Epithelial cell of esophagus (primary cell): ENCODE measurements around the gene OCA2.

Experiments used
- DNase-seq: peaks from one replicate; pipeline ENCODE4 v3.0.0; 2010; ENCODE audit warnings: low read depth
- H3K4me3 ChIP-seq: 2 replicates; pipeline ENCODE4 v1.5.1; 2011; ENCODE audit warnings: mild to moderate bottlenecking, low read length, control low read depth
- TF ChIP-seq, protein P1 (sequence below): IDR thresholded peaks from 2 replicates; pipeline ENCODE4 v1.5.1; 2011; ENCODE audit warnings: low read depth, mild to moderate bottlenecking, low read length, control low read depth, inconsistent platforms; ENCODE audit not compliant: insufficient read depth; ENCODE audit errors: missing control alignments

OCA2 gene

DNA sequence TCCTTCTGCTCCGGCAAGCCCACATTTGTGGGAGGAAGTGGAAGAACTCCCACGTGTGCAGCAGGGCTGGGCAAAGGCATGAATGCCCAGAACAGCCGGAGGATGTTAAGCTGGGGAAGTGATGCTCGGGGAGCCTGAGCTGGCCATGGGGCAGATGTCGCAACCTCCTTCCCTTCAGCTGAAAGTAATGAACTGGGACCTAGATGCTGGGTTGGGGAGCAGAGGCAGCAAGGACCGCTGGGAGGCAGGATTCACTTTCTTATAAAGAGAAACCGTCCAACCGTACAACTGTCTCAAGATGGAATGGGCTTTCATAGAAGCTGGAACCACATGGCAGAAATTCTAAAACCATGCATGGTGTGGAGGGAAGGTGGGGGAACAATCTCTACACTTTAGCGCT, 290.9 kb downstream of the OCA2 start:
- H3K4me3 ChIP-seq: no peak overlapping the region
- TF ChIP-seq, protein P1, sequence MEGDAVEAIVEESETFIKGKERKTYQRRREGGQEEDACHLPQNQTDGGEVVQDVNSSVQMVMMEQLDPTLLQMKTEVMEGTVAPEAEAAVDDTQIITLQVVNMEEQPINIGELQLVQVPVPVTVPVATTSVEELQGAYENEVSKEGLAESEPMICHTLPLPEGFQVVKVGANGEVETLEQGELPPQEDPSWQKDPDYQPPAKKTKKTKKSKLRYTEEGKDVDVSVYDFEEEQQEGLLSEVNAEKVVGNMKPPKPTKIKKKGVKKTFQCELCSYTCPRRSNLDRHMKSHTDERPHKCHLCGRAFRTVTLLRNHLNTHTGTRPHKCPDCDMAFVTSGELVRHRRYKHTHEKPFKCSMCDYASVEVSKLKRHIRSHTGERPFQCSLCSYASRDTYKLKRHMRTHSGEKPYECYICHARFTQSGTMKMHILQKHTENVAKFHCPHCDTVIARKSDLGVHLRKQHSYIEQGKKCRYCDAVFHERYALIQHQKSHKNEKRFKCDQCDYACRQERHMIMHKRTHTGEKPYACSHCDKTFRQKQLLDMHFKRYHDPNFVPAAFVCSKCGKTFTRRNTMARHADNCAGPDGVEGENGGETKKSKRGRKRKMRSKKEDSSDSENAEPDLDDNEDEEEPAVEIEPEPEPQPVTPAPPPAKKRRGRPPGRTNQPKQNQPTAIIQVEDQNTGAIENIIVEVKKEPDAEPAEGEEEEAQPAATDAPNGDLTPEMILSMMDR: no peak
- DNase-seq: no peak

DNA sequence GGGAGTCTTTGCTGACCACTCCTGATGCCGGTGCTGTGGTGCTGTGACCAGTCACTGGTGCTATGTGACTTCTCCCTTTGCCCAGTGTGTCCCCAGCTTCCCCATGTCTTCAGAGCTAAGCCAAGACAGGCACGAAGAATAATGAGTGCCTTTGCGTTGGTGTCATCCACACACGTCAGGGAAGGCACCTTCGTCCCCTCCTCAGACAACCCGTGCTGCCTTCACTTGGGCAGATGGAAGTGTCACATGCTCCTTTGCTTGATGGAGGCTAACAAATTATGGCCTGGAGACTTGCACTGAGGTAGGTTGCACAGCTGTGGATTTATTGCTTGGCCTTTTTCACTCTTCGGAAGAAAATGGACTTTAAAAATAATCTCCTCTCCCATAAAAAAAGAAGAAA, 291.8 kb downstream of the OCA2 start:
- no peak overlapping the region for H3K4me3 ChIP-seq
- TF ChIP-seq, protein P1: no peak
- DNase-seq: no peak

DNA sequence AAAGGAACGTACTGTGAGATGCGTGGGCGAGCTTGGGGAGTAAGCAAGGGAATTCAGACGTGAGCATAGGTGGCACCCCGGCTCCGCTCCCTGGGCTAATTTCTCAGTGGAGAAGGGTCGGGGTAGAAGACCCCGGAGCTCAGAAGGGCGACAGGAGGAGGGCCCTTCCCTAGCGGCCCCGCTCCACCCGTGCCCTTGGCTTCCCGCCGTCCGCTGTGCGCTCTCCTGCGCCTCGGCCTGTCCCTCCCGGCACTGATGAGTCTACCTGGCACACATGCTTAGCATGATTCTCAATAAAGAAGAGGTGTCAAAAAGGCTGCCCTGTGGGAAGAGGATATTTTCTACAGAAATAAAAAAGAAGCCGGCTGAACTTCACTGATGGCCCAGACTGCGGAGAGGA, 292.7 kb downstream of the OCA2 start:
- no peak overlapping the region for H3K4me3 ChIP-seq
- DNase-seq: no peak
- TF ChIP-seq, protein P1: no peak

DNA sequence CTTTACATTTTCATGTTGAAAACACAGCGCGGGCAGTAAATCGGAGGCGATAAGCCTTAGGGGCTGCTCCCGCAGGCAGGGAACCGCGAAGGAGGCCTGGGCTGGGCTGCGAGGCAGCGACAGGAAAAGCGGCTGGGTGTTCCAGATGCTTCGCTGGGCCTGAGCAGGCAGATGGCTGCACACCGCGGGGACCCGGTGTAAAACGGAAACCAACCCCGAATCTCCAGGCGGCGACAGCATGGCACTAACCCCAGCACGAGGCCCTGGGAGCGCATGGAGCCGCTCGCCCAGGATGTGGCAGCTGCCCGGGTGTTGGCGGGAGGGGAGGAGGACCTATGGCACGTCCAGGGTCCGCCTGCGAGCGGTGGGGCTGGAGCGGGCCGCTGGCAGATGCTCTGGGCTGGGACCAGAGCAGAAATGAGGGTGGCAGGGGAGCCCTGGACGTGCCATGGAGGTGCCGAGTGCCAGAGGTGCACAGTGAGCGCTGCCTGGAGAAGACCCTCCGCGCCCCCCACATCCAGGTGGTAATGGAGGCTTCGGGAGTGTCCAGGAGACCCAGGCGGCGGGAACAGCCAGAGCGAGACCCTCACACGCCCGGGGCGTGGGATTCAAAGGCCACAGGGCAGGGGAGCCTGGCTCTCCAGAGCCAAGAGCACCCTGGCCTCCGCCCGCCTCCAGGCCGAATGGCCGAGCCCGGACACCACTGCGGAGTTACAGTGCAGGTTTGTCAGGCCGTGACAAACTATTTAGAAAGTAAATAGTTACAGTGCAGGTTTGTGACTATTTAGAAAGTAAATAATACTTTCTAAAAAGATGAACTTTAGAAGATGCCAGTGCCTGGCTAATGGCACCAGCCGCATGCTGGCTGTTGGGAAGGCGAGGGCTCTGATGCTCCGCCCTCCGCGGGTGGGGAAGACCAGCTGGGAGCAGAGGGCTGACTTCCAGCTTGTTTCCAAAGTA, 293.6 kb downstream of the OCA2 start:
- no peak overlapping the region for H3K4me3 ChIP-seq
- no peak for DNase-seq
- TF ChIP-seq, protein P1: no peak

DNA sequence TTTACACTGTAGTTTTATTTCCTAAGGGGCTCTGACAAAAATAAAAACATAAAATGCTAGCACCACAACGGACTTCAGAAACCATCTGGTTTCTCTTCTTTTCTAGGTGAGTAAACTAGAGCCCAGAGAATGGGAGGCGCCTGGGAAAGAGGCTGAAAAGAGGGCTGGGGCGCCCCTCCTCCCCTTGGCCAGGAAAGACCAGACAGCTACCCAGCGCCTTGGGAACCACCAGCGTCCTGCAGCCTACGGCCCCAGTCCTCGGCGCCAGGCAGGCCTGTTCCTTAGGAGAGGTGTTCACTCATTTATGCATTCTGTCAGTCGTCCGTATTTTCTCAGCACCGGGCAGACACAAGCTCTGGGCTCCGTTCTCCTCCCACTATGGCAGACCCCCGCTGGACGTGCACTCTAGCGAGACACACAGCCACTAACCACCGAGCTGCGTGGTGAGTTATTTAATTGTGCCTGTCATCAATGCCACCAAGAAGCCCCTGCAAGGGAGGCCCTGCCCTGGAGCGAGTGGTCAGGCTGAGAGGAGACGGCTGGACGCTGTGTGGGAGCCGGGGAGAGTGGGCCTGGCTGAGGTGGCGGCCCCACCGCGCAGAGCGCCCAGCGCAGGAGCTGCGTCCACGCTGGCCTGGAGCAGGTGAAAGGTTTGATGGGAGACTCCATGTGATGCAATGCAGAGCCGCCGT, 294.4 kb downstream of the OCA2 start:
- no peak for DNase-seq
- H3K4me3 ChIP-seq: no peak overlapping the region
- TF ChIP-seq, protein P1: no peak

DNA sequence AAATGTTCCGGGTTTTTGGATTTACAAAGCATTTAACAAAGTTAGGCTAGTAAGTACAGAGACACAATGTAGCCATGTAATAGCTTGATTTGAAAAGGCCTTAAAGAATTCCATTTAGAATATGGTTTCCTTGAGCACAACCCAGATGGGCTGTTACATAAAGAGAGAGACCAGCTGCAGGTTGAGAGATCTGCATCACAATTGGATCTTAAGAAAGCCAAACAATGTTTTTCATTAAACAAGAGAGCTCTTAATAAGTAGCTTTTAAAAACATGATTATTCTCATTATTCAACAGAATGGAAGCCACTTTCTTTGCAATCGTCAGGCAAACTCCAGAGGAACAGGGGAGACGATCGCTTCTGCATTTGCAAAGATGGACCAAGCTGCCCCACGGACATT, 300.3 kb downstream of the OCA2 start:
- no peak overlapping the region for H3K4me3 ChIP-seq
- DNase-seq: no peak
- TF ChIP-seq, protein P1: no peak
